Astrocyte (in vitro differentiated cells and primary cell): ENCODE measurements around the gene PRICKLE1. TPM values are rescaled to one million over a fixed set of nuclear protein-coding genes. Genes with fewer than 3 reads are reported as not detected.

ENCODE experiments used
- DNase-seq: peaks from one replicate; pipeline ENCODE4 v3.0.0-alpha.2; 2010; ENCODE audit warnings: low read depth
- FAIRE-seq: peaks from 2 replicates; lab custom pipeline; 2011; peaks lifted over from hg19 to GRCh38; lab: Jason Lieb, UNC
- H2AFZ ChIP-seq: 2 replicates; pipeline ENCODE4 v1.6.0; 2012; ENCODE audit warnings: low read depth, low read length, inconsistent platforms
- H3K27ac ChIP-seq: 2 replicates; pipeline ENCODE4 v1.5.1; 2011; ENCODE audit warnings: low read depth, low read length, inconsistent platforms
- H3K27me3 ChIP-seq: 2 replicates; pipeline ENCODE4 v1.6.0; 2011; ENCODE audit warnings: low read length, inconsistent platforms; ENCODE audit not compliant: insufficient read depth
- H3K36me3 ChIP-seq: 2 replicates; pipeline ENCODE4 v1.5.1; 2011; ENCODE audit warnings: low read length, inconsistent platforms; ENCODE audit not compliant: insufficient read depth
- H3K4me1 ChIP-seq: 2 replicates; pipeline ENCODE4 v1.5.1; 2011; ENCODE audit warnings: low read length, inconsistent platforms; ENCODE audit not compliant: insufficient read depth
- H3K4me2 ChIP-seq: 2 replicates; pipeline ENCODE4 v1.6.0; 2012; ENCODE audit warnings: low read length, inconsistent platforms
- H3K4me3 ChIP-seq: 2 replicates; pipeline ENCODE4 v1.5.1; 2011; ENCODE audit warnings: low read depth, mild to moderate bottlenecking, low read length, inconsistent platforms; ENCODE audit not compliant: insufficient read depth
- H3K79me2 ChIP-seq: 2 replicates; pipeline ENCODE4 v1.6.0; 2012; ENCODE audit warnings: mild to moderate bottlenecking, low read length, inconsistent platforms; ENCODE audit not compliant: insufficient read depth
- H3K9ac ChIP-seq: 2 replicates; pipeline ENCODE4 v1.6.0; 2012; ENCODE audit warnings: mild to moderate bottlenecking, low read length, inconsistent platforms
- H3K9me3 ChIP-seq: 2 replicates; pipeline ENCODE4 v1.5.1; 2012; ENCODE audit warnings: low read depth, mild to moderate bottlenecking, low read length, inconsistent platforms; ENCODE audit not compliant: insufficient read depth
- H4K20me1 ChIP-seq: 2 replicates; pipeline ENCODE4 v1.6.0; 2012; ENCODE audit warnings: low read length, inconsistent platforms; ENCODE audit not compliant: insufficient read depth
- H3K27ac Mint-ChIP-seq: one replicate; pipeline ENCODE4 v1.8.0; 2021; ENCODE audit warnings: mild to moderate bottlenecking, mixed read lengths; ENCODE audit not compliant: unreplicated experiment
- H3K27me3 Mint-ChIP-seq: one replicate; pipeline ENCODE4 v1.8.0; 2021; ENCODE audit warnings: low read depth, mixed read lengths; ENCODE audit not compliant: unreplicated experiment
- H3K36me3 Mint-ChIP-seq: one replicate; pipeline ENCODE4 v1.8.0; 2021; ENCODE audit warnings: low read depth, mixed read lengths; ENCODE audit not compliant: unreplicated experiment
- H3K4me1 Mint-ChIP-seq: one replicate; pipeline ENCODE4 v1.8.0; 2021; ENCODE audit warnings: low read depth, mixed read lengths; ENCODE audit not compliant: unreplicated experiment
- H3K4me3 Mint-ChIP-seq: one replicate; pipeline ENCODE4 v1.8.0; 2021; ENCODE audit warnings: mild to moderate bottlenecking, moderate library complexity, mixed read lengths; ENCODE audit not compliant: unreplicated experiment
- H3K9me3 Mint-ChIP-seq: one replicate; pipeline ENCODE4 v1.8.0; 2021; ENCODE audit warnings: mild to moderate bottlenecking, mixed read lengths; ENCODE audit not compliant: unreplicated experiment
- EZH2 ChIP-seq: IDR thresholded peaks from 2 replicates; pipeline ENCODE4 v1.6.1; 2012; ENCODE audit warnings: mild to moderate bottlenecking, low read length, inconsistent platforms; ENCODE audit not compliant: insufficient read depth
- total RNA-seq: library from RNA; stranded (reverse); gene quantifications from 2 replicates; pipeline ENCODE4 v1.2.1, GENCODE V29; 2021
- TF ChIP-seq, protein P1 (sequence below): IDR thresholded peaks from 2 replicates; pipeline ENCODE4 v1.5.1; 2011; ENCODE audit warnings: low read depth, mild to moderate bottlenecking, inconsistent platforms, low read length, moderate library complexity; ENCODE audit not compliant: insufficient read depth

Gene PRICKLE1
- total RNA-seq, 1 donor from 2014 or later, result 34.9 TPM

DNA sequence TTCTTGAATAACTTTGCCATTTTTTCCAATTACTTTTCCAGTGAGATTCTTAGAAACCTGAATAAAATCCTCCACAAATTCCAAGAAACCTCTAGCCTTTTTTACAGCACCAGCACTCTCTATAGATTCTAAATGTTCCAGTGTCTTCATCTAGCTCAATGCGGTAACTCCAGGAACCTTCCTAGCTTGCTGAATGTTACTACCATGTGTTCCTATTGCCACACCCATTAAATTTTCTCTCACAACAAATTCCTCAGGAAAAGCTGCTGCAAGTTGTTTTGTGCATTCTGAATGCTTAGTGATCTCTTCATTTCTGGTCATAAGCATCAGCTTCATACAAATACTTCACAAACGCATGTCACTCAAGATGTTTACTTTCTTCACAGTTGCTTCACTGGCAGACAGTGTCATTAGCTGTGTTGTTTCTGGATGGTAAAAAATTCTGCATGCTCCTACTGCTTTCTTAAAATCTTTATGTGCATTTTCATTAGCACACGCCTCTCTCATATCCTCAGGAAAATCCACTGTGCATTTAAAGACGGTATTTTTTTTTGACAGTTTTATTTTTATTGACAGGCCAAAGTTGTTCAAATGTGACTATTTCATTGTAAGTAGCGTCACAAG lies 156.9 kb downstream of the PRICKLE1 start:
- H3K9ac ChIP-seq, result no peak overlapping the region
- no peaks in the 10 kb centered on the region for H3K9me3 ChIP-seq
- no peak for DNase-seq
- H3K4me2 ChIP-seq, result no peak overlapping the region
- no peaks in the 10 kb centered on the region for H3K79me2 ChIP-seq
- H3K27ac ChIP-seq, result no peak overlapping the region
- H4K20me1 ChIP-seq, result no peaks in the 10 kb centered on the region
- TF ChIP-seq, protein P1, sequence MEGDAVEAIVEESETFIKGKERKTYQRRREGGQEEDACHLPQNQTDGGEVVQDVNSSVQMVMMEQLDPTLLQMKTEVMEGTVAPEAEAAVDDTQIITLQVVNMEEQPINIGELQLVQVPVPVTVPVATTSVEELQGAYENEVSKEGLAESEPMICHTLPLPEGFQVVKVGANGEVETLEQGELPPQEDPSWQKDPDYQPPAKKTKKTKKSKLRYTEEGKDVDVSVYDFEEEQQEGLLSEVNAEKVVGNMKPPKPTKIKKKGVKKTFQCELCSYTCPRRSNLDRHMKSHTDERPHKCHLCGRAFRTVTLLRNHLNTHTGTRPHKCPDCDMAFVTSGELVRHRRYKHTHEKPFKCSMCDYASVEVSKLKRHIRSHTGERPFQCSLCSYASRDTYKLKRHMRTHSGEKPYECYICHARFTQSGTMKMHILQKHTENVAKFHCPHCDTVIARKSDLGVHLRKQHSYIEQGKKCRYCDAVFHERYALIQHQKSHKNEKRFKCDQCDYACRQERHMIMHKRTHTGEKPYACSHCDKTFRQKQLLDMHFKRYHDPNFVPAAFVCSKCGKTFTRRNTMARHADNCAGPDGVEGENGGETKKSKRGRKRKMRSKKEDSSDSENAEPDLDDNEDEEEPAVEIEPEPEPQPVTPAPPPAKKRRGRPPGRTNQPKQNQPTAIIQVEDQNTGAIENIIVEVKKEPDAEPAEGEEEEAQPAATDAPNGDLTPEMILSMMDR, result no peak
- no peak for TF ChIP-seq EZH2
- no peak for FAIRE-seq
- Mint-ChIP-seq H3K27me3 (no peaks in the 10 kb centered on the region), H3K4me1 (peaks cover under 1% of the 10 kb centered on the region), H3K4me3 (no peak overlapping the region), H3K36me3 (no peaks in the 10 kb centered on the region), H3K9me3 (no peaks in the 10 kb centered on the region), H3K27ac (no peak overlapping the region)
- peaks cover 6% of the 10 kb centered on the region for H3K36me3 ChIP-seq
- H2AFZ ChIP-seq, result no peak overlapping the region
- H3K4me3 ChIP-seq, result no peak overlapping the region
- H3K27me3 ChIP-seq, result no peaks in the 10 kb centered on the region
- H3K4me1 ChIP-seq, result no peaks in the 10 kb centered on the region

DNA sequence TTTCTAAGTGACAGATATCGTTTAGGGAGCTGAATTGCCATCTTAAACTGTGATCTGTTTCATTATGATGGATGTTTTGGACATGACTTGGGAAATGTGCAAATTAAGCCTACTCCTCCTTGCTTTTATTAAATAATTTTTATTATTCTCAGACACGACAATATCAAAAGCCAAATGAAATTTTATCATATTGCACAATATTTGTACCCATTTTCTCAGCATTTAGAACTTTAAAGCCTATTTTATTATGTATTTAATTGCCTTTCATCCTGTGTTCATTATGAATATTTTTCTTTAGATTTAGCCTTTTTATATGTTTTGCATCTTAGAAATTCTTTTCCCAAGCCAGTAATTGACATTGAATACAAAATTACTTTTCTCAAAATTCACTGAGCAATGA lies 160.7 kb downstream of the PRICKLE1 start:
- TF ChIP-seq, protein P1, result no peak
- TF ChIP-seq EZH2, result no peak
- peaks cover 13% of the 10 kb centered on the region for H3K4me1 ChIP-seq
- H3K4me3 ChIP-seq, result no peak overlapping the region
- H3K9me3 ChIP-seq, result no peaks in the 10 kb centered on the region
- DNase-seq, result no peak
- no peak for FAIRE-seq
- no peaks in the 10 kb centered on the region for H3K27me3 ChIP-seq
- peaks cover 3% of the 10 kb centered on the region for H3K79me2 ChIP-seq
- Mint-ChIP-seq H3K4me1 (peaks cover 11% of the 10 kb centered on the region), H3K4me3 (no peak overlapping the region), H3K27me3 (no peaks in the 10 kb centered on the region), H3K36me3 (no peaks in the 10 kb centered on the region), H3K9me3 (no peaks in the 10 kb centered on the region), H3K27ac (no peak overlapping the region)
- no peaks in the 10 kb centered on the region for H4K20me1 ChIP-seq
- H3K36me3 ChIP-seq, result peaks cover 6% of the 10 kb centered on the region
- no peak overlapping the region for H3K4me2 ChIP-seq
- no peak overlapping the region for H2AFZ ChIP-seq
- no peak overlapping the region for H3K27ac ChIP-seq
- H3K9ac ChIP-seq, result no peak overlapping the region

DNA sequence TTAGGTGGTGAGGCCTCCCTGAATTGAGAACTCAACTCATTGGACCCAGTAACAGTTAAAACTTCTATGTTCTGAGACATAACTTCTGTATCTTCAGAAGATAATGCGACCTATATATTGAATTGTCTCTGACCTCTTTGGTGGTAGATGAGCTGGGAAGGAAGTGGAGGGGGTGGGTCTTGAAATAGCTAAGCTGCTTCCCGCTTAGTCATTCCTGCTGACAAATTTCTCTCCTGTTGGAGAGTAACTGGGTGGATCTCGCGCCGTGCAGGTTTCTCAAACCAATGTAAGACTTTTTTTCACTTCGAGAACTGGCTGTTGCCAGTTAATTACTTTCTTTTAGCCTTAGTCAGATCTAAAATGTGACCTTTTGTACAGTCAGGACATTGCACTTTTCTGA lies 162.8 kb downstream of the PRICKLE1 start:
- TF ChIP-seq EZH2, result no peak
- TF ChIP-seq, protein P1, result no peak
- peak overlapping the region; percentile 62 for H3K4me2 ChIP-seq
- H3K27me3 ChIP-seq, result no peaks in the 10 kb centered on the region
- H3K4me3 ChIP-seq, result peak overlapping the region; percentile 21
- DNase-seq, result peak; percentile 72
- H3K36me3 ChIP-seq, result peaks cover 6% of the 10 kb centered on the region
- H4K20me1 ChIP-seq, result no peaks in the 10 kb centered on the region
- peaks cover 18% of the 10 kb centered on the region for H3K4me1 ChIP-seq
- no peaks in the 10 kb centered on the region for H3K27me3 Mint-ChIP-seq
- H3K9ac ChIP-seq, result no peak overlapping the region
- no peaks in the 10 kb centered on the region for H3K36me3 Mint-ChIP-seq
- no peaks in the 10 kb centered on the region for H3K9me3 ChIP-seq
- no peak for FAIRE-seq
- peaks cover 17% of the 10 kb centered on the region for H3K4me1 Mint-ChIP-seq
- H3K27ac Mint-ChIP-seq, result peak overlapping the region; percentile 83
- H2AFZ ChIP-seq, result no peak overlapping the region
- no peaks in the 10 kb centered on the region for H3K9me3 Mint-ChIP-seq
- H3K27ac ChIP-seq, result peak overlapping the region; percentile 43
- peaks cover 3% of the 10 kb centered on the region for H3K79me2 ChIP-seq
- no peak overlapping the region for H3K4me3 Mint-ChIP-seq
